ENCODE measurements around the gene TMEM248. TPM values are rescaled to one million over a fixed set of nuclear protein-coding genes. Genes with fewer than 3 reads are reported as not detected.

TMEM248 gene
- total RNA-seq, 4 donors from 2014 or later: 95.9 to 595 (median 166) TPM

DNA sequence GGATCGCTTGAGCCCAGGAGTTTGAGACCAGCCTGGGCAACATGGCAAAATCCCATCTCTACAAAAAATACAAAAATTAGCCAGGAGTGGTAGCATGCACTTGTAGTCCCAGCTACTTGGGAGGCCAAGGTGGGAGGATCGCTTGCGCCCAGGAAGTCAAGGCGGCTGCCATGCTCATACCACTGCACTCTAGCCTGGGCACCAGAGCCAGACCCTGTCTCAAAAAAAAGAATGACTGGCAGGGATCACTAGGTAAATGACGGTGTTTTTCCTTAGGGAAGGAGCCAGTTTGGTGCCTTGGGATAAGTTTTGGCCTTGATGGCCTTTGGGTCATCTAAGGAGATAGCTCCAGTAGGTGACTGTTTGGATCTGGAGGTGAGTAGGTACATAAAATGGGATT, 8.9 kb downstream of the TMEM248 start:
- DNase-seq: no peak
- Histone ChIP-seq H3K36me3 (peaks cover 0 to 7% (median 0%) of the 10 kb centered on the region in 4 donors), H3K4me1 (peaks cover 0 to 63% (median 14%) of the 10 kb centered on the region in 4 donors), H3K9me3 (no peaks in the 10 kb centered on the region), H3K4me3 (no peak overlapping the region), H3K27me3 (no peaks in the 10 kb centered on the region), H3K27ac (no peak overlapping the region)
- 92 to 99% methylated on average over 4 to 5 of the region's 5 CpGs for WGBS, 2 donors (ENCODE audit: low coverage in 1 of 2)
- in situ Hi-C loops (cut with MboI; ENCODE audit: low pct_ligation_motif_present in 1 of 4, low pct_unique_long_range_greater_than_20kb in 1 of 4, low sequenced_read_pairs in 3 of 4): no loop called here
- intact Hi-C loops (cut with DNase I; ENCODE audit: low total_unique reads): no loop called here
- TF ChIP-seq EP300 (IDR thresholded peaks at IDR 0.05; ENCODE audit: low read depth) (no peak), POLR2AphosphoS5 (IDR thresholded peaks at IDR 0.05) (no peak), CTCF (IDR thresholded peaks at IDR 0.05) (no peak), POLR2A (IDR thresholded peaks at IDR 0.05) (no peak)

GRCh38 chr7:66930341-66930740, 9.3 kb downstream of the TMEM248 start:
- Histone ChIP-seq H3K27me3 (no peaks in the 10 kb centered on the region), H3K9me3 (no peaks in the 10 kb centered on the region), H3K4me1 (peaks cover 0 to 59% (median 11%) of the 10 kb centered on the region in 4 donors), H3K4me3 (no peak overlapping the region), H3K36me3 (peaks cover 0 to 7% (median 0%) of the 10 kb centered on the region in 4 donors), H3K27ac (no peak overlapping the region)
- DNase-seq: no peak
- in situ Hi-C loops (cut with MboI; ENCODE audit: low pct_ligation_motif_present in 1 of 4, low pct_unique_long_range_greater_than_20kb in 1 of 4, low sequenced_read_pairs in 3 of 4): no loop called here
- no peak for TF ChIP-seq CTCF (IDR thresholded peaks at IDR 0.05)
- TF ChIP-seq EP300 (IDR thresholded peaks at IDR 0.05; ENCODE audit: low read depth): no peak
- no peak for TF ChIP-seq POLR2AphosphoS5 (IDR thresholded peaks at IDR 0.05)
- no peak for TF ChIP-seq POLR2A (IDR thresholded peaks at IDR 0.05)
- WGBS, 2 donors (ENCODE audit: low coverage in 1 of 2): 63 to 73% methylated on average over 3 to 5 of the region's 5 CpGs
- intact Hi-C loops (cut with DNase I; ENCODE audit: low total_unique reads): no loop called here

DNA sequence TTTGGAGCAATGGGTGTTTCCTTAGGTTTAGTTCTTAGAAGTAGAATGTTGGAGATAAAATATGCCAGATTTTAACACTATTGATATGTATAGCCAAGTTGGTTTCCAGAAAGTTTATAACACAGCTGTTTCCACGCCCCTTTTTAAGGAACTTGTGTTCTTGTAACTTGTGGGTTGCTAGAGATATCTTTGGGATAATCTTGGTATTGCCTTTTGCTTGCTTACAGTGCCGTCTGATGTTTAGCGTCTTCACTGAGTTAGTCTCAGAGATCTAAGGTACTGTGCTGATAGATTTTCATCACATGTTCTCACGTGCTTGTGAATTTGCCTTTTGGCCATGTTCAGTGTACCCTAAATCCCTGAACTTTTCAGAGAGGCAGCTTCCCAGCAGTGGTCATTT, 12.4 kb downstream of the TMEM248 start:
- WGBS, 2 donors (ENCODE audit: low coverage in 1 of 2): 80% methylated on average over 4 of the region's 4 CpGs; no CpG with 5 or more reads in 1 of the 2 donors
- TF ChIP-seq CTCF (IDR thresholded peaks at IDR 0.05) (no peak), POLR2AphosphoS5 (IDR thresholded peaks at IDR 0.05) (no peak), EP300 (IDR thresholded peaks at IDR 0.05; ENCODE audit: low read depth) (no peak), POLR2A (IDR thresholded peaks at IDR 0.05) (no peak)
- no peaks in the 10 kb centered on the region for H3K27me3 ChIP-seq
- H3K4me3 ChIP-seq: no peak overlapping the region
- no peaks in the 10 kb centered on the region for H3K9me3 ChIP-seq
- H3K4me1 ChIP-seq: peaks cover 0 to 47% (median 5%) of the 10 kb centered on the region in 4 donors
- in situ Hi-C loops (cut with MboI; ENCODE audit: low pct_ligation_motif_present in 1 of 4, low pct_unique_long_range_greater_than_20kb in 1 of 4, low sequenced_read_pairs in 3 of 4) (no loop called here), intact Hi-C loops (cut with DNase I; ENCODE audit: low total_unique reads) (no loop called here)
- no peaks in the 10 kb centered on the region for H3K36me3 ChIP-seq
- H3K27ac ChIP-seq: no peak overlapping the region
- no peak for DNase-seq

DNA sequence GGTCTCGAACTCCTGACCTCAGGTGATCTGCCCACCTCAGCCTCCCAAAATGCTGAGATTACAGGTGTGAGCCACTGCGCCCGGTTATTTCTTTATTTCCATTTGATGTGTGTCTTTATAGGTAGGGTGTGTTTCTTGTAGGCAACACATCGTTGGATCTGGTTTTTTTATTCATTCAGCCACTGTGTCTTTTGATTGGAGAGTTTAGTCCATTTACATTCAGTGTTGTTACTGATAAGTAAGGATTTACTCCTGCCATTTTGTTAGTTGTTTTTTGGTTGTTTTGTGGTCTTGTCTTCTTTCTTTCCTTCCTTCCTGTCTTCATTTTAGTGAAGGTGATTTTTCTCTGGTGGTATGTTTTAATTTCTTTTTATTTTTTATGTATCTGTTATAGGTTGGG, 16.9 kb downstream of the TMEM248 start:
- Histone ChIP-seq H3K27ac (no peak overlapping the region), H3K9me3 (no peaks in the 10 kb centered on the region), H3K4me3 (no peak overlapping the region), H3K4me1 (peaks cover 0 to 16% (median 3%) of the 10 kb centered on the region in 4 donors), H3K27me3 (no peaks in the 10 kb centered on the region), H3K36me3 (peaks cover 0 to 8% (median 4%) of the 10 kb centered on the region in 4 donors)
- in situ Hi-C loops (cut with MboI; ENCODE audit: low pct_ligation_motif_present in 1 of 4, low pct_unique_long_range_greater_than_20kb in 1 of 4, low sequenced_read_pairs in 3 of 4): no loop called here
- TF ChIP-seq POLR2AphosphoS5 (IDR thresholded peaks at IDR 0.05): no peak
- TF ChIP-seq EP300 (IDR thresholded peaks at IDR 0.05; ENCODE audit: low read depth): no peak
- no peak for TF ChIP-seq POLR2A (IDR thresholded peaks at IDR 0.05)
- no peak for TF ChIP-seq CTCF (IDR thresholded peaks at IDR 0.05)
- no peak for DNase-seq
- intact Hi-C loops (cut with DNase I; ENCODE audit: low total_unique reads): no loop called here
- WGBS, 2 donors (ENCODE audit: low coverage in 1 of 2): 90 to 94% methylated on average over 3 to 4 of the region's 4 CpGs
